Endothelial cell of umbilical vein (primary cell): Measurements from ENCODE around the gene DCAF7. TPM values are rescaled to one million over a fixed set of nuclear protein-coding genes. Genes with fewer than 3 reads are reported as not detected.

Experiments
- BruUV-seq: library from RNA; stranded (reverse); fragments of 400-500 nt; replicated peaks from 2 replicates; lab custom pipeline; 2021; lab: Mats Ljungman, UMichigan
- CTCF ChIA-PET: fragments of 300-600, 350-600 bp; sonication (Branson Sonifier 250); formaldehyde crosslinking; loops from one replicate; lab custom pipeline; 2021; ENCODE audit warnings: antibody characterized with exemption, inconsistent platforms; lab: Charles Lee
- POLR2A ChIA-PET: fragments of 300-600, 350-600 bp; sonication (Branson Sonifier 250); formaldehyde crosslinking; loops from one replicate; lab custom pipeline; 2021; ENCODE audit warnings: antibody characterized with exemption, inconsistent platforms; lab: Charles Lee
- DNase-seq: peaks from one replicate; pipeline ENCODE4 v3.0.0-alpha.2; 2011; ENCODE audit warnings: low read depth, low spot score
- FAIRE-seq: peaks from 2 replicates; lab custom pipeline; 2011; peaks lifted over from hg19 to GRCh38; lab: Jason Lieb, UNC
- H2AFZ ChIP-seq: 2 replicates; pipeline ENCODE4 v1.6.0; 2012; ENCODE audit warnings: low read depth, low read length, control low read depth, inconsistent platforms
- H3K27ac ChIP-seq: 2 replicates; pipeline ENCODE4 v1.5.1; 2011; ENCODE audit warnings: low read depth, mild to moderate bottlenecking, control low read depth, low read length, moderate library complexity; ENCODE audit not compliant: insufficient read depth
- H3K27me3 ChIP-seq, 2 experiments: 2 replicates each; pipeline versions ENCODE4 v1.6.0 to v1.6.1; 2011; ENCODE audit warnings: low read length in 2 of 2, mixed read lengths in 1 of 2; ENCODE audit not compliant: control insufficient read depth in 2 of 2, insufficient read depth in 2 of 2
- H3K36me3 ChIP-seq, 2 experiments: 2 replicates in 1 of 2; 3 replicates in 1 of 2; pipeline ENCODE4 v1.5.1; 2011; ENCODE audit warnings: low read length in 2 of 2, mild to moderate bottlenecking in 1 of 2, moderate library complexity in 1 of 2; ENCODE audit not compliant: control insufficient read depth in 2 of 2, insufficient read depth in 2 of 2; ENCODE audit errors: extremely low read depth in 1 of 2
- H3K4me1 ChIP-seq: 3 replicates; pipeline ENCODE4 v1.5.1; 2011; ENCODE audit warnings: mild to moderate bottlenecking, low read length; ENCODE audit not compliant: control insufficient read depth, insufficient read depth; ENCODE audit errors: extremely low read depth
- H3K4me2 ChIP-seq: 2 replicates; pipeline ENCODE4 v1.6.1; 2011; ENCODE audit warnings: low read length, control low read depth, mixed read lengths; ENCODE audit not compliant: insufficient read depth
- H3K4me3 ChIP-seq, 3 experiments: fragments of 200-600 bp in 1 of 3; sonication (generic), shearing (Covaris generic) in 1 of 3; replicated peaks in 1 of 3; 2 replicates each; pipeline ENCODE4 v1.5.1; 2011 to 2016; ENCODE audit warnings: control low read depth in 3 of 3, low read length in 3 of 3, mild to moderate bottlenecking in 2 of 3, inconsistent platforms in 1 of 3, low read depth in 1 of 3, moderate library complexity in 1 of 3; ENCODE audit not compliant: insufficient read depth in 1 of 3
- H3K79me2 ChIP-seq: 2 replicates; pipeline ENCODE4 v1.6.0; 2012; ENCODE audit warnings: low read length, inconsistent platforms; ENCODE audit not compliant: control insufficient read depth, insufficient read depth
- H3K9ac ChIP-seq: replicated peaks from 2 replicates; pipeline ENCODE3; 2011; ENCODE audit warnings: low read length, control low read depth; ENCODE audit not compliant: insufficient read depth; ENCODE audit errors: extremely low read depth
- H3K9me1 ChIP-seq: replicated peaks from 3 replicates; pipeline ENCODE4 v1.6.0; 2011; ENCODE audit warnings: mild to moderate bottlenecking, low read length; ENCODE audit not compliant: control insufficient read depth, insufficient read depth; ENCODE audit errors: extremely low read depth
- H3K9me3 ChIP-seq: replicated peaks from 2 replicates; pipeline ENCODE4 v1.5.1; 2012; ENCODE audit warnings: low read length, inconsistent platforms; ENCODE audit not compliant: control insufficient read depth, insufficient read depth
- H4K20me1 ChIP-seq: replicated peaks from 2 replicates; pipeline ENCODE3; 2011; ENCODE audit warnings: mild to moderate bottlenecking, low read length; ENCODE audit not compliant: control insufficient read depth, insufficient read depth; ENCODE audit errors: extremely low read depth
- CTCF ChIP-seq, 2 donors: IDR thresholded peaks; 1 replicate in 1 of 2; 2 replicates in 1 of 2; pipeline ENCODE4 v1.5.1; 2011; ENCODE audit warnings: low read length in 2 of 2, mild to moderate bottlenecking in 2 of 2, moderate library complexity in 2 of 2, control low read depth in 1 of 2, inconsistent platforms in 1 of 2, low read depth in 1 of 2; ENCODE audit not compliant: insufficient read depth in 1 of 2; ENCODE audit errors: extremely low read depth in 1 of 2
- EZH2 ChIP-seq: IDR thresholded peaks from 2 replicates; pipeline ENCODE4 v1.6.1; 2012; ENCODE audit warnings: borderline replicate concordance, low read depth, mild to moderate bottlenecking, moderate library complexity, low read length, inconsistent platforms; ENCODE audit not compliant: severe bottlenecking
- FOS ChIP-seq: IDR thresholded peaks from 2 replicates; pipeline ENCODE4 v1.6.1; 2011; ENCODE audit warnings: mild to moderate bottlenecking, low read length, moderate library complexity, borderline replicate concordance; ENCODE audit not compliant: insufficient read depth
- GATA2 ChIP-seq: IDR thresholded peaks from 2 replicates; pipeline ENCODE4 v1.7.0; 2011; ENCODE audit warnings: low read depth, mild to moderate bottlenecking, moderate library complexity, mixed read lengths, low read length; ENCODE audit not compliant: insufficient read length, insufficient read depth
- JUN ChIP-seq: IDR thresholded peaks from 2 replicates; pipeline ENCODE4 v1.6.1; 2011; ENCODE audit warnings: borderline replicate concordance, low read depth; ENCODE audit not compliant: insufficient read length, insufficient read depth
- MAX ChIP-seq: IDR thresholded peaks from 2 replicates; pipeline ENCODE4 v1.6.1; 2011; ENCODE audit not compliant: insufficient read depth, insufficient read length
- MYC ChIP-seq: IDR thresholded peaks from one replicate; pipeline ENCODE4 v1.6.1; 2011; ENCODE audit warnings: mild to moderate bottlenecking, low read depth, low read length
- POLR2A ChIP-seq: IDR thresholded peaks from 2 replicates; pipeline ENCODE4 v1.6.1; 2012; ENCODE audit warnings: low read depth, mild to moderate bottlenecking, control low read depth, low read length
- POLR2AphosphoS5 ChIP-seq: IDR thresholded peaks from 2 replicates; pipeline ENCODE4 v1.6.1; 2012; ENCODE audit warnings: low read depth, mild to moderate bottlenecking, control low read depth, low read length, moderate library complexity; ENCODE audit not compliant: insufficient read depth
- dilution Hi-C: fragments of 300-500 bp; cut with MboI; formaldehyde crosslinking; loops from one replicate; pipeline ENCODE4 v1.15.0; 2019; ENCODE audit warnings: low sequenced_read_pairs; ENCODE audit not compliant: extremely low pct_ligation_motif_present
- intact Hi-C: fragments of 100-400 bp; cut with micrococcal nuclease; formaldehyde crosslinking; loops from one replicate; pipeline ENCODE4 v1.10.0; 2022
- polyA plus RNA-seq, 4 experiments: library from polyadenylated mRNA; depleted of rRNA in 3 of 4; stranded (reverse) in 3 of 4; unstranded in 1 of 4; fragments of >200 nt; gene quantifications; 2 replicates each; pipeline versions ENCODE4 v1.2.1 to v1.2.3, GENCODE V29; 2011 to 2012; ENCODE audit warnings: missing spikeins in 1 of 4
- total RNA-seq: library from RNA; stranded (reverse); gene quantifications from 2 replicates; pipeline ENCODE4 v1.2.3, GENCODE V29; 2021

The DCAF7 gene
- total and polyA plus RNA-seq, 2 donors (not counting 3 experiments of a cell fraction or from before 2014, with no cell fraction given), result 82.8 to 100 TPM

GRCh38 chr17:63531022-63531965 is 19.0 kb upstream of the DCAF7 start:
- Histone ChIP-seq H3K4me1 (no peaks in the 10 kb centered on the region), H3K9ac (no peak overlapping the region), H3K4me2 (no peak overlapping the region), H3K27ac (no peak overlapping the region), H3K79me2 (no peaks in the 10 kb centered on the region), H4K20me1 (no peaks in the 10 kb centered on the region), H3K36me3 (no peaks in the 10 kb centered on the region), H3K9me1 (no peaks in the 10 kb centered on the region), H2AFZ (no peak overlapping the region), H3K27me3 (no peaks in the 10 kb centered on the region), H3K9me3 (no peaks in the 10 kb centered on the region), H3K4me3 (no peak overlapping the region)
- CTCF ChIA-PET, result interaction anchor here (0.9 kb wide), 1 partner anchor 106 kb away, joined by 5 read pairs; no protein-coding TSS in a partner anchor
- POLR2A ChIA-PET, result no interaction called here
- no peak for DNase-seq
- no TSS peak for BruUV-seq
- TF ChIP-seq MYC (no peak), CTCF (IDR thresholded peaks at IDR 0.05; ENCODE audit: extremely low read depth in 1 of 2, insufficient read depth in 1 of 2, low read depth in 1 of 2, low read length in 2 of 2) (no peak), GATA2 (no peak), EZH2 (no peak), JUN (no peak), FOS (no peak), POLR2A (no peak), POLR2AphosphoS5 (no peak), MAX (no peak)
- no peak for FAIRE-seq
- dilution Hi-C loops, result no loop called here
- intact Hi-C loops, result no loop called here
